ENCODE data around the gene DPP3.

Gene DPP3

GRCh38 chr11:66529655-66530054, 49.4 kb downstream of the DPP3 start:
- Histone ChIP-seq H3K4me3 (replicated peaks; ENCODE audit: low read depth, low read length) (no peak overlapping the region), H3K36me3 (ENCODE audit: control insufficient read depth, insufficient read depth, low read length) (peaks cover 2% of the 10 kb centered on the region), H3K27me3 (replicated peaks; ENCODE audit: control insufficient read depth, insufficient read depth, low read length) (no peaks in the 10 kb centered on the region)
- DNase-seq (ENCODE audit: extremely low read depth, insufficient read length), result no peak
- no peak for TF ChIP-seq CTCF (IDR thresholded peaks at IDR 0.05; ENCODE audit: insufficient read depth, low read length, poor library complexity, severe bottlenecking)

DNA sequence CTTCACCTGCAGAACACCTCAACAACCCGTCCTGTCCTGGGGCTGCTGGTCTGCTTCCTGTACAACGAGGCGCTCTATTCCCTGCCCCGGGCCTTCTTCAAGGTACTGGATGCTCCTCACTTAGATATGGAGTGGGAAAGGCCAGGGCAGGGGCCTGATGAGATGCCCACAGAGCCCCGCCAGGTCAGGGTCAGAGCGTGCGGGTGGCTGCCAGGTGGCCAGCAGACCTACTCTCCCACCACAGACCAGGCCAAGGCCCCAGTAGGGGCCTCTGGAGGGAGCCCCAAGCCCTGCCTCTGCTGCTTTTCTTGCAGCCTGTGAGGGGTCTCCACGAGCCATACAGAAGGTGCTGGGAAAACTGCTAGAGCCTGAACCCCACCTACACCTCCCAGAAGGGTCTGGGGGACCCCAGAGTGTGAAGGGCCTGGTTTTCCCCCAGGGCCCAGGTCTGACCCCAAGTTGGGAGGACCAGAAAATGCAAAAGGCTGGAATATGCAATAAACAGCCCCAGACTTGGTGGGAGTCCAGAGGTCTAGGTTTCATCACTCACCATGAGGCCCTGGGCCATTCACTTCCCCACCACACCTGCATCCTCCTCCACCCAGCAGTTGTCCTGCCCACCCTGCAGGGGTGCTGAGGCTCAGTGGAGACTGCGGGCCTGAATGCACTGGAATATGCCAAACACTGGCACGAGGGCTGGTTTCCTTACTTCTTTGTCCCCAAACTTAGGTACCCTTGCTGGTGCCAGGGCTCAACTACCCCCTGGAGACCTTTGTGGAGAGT, 50.9 kb downstream of the DPP3 start:
- H3K4me3 ChIP-seq (replicated peaks; ENCODE audit: low read depth, low read length), result no peak overlapping the region
- DNase-seq (ENCODE audit: extremely low read depth, insufficient read length), result no peak
- H3K27me3 ChIP-seq (replicated peaks; ENCODE audit: control insufficient read depth, insufficient read depth, low read length), result no peaks in the 10 kb centered on the region
- no peak for TF ChIP-seq CTCF (IDR thresholded peaks at IDR 0.05; ENCODE audit: insufficient read depth, low read length, poor library complexity, severe bottlenecking)
- H3K36me3 ChIP-seq (ENCODE audit: control insufficient read depth, insufficient read depth, low read length), result peaks cover under 1% of the 10 kb centered on the region

GRCh38 chr11:66531841-66532240, 51.6 kb downstream of the DPP3 start:
- DNase-seq (ENCODE audit: extremely low read depth, insufficient read length), result no peak
- no peak overlapping the region for H3K4me3 ChIP-seq (replicated peaks; ENCODE audit: low read depth, low read length)
- TF ChIP-seq CTCF (IDR thresholded peaks at IDR 0.05; ENCODE audit: insufficient read depth, low read length, poor library complexity, severe bottlenecking), result no peak
- no peaks in the 10 kb centered on the region for H3K27me3 ChIP-seq (replicated peaks; ENCODE audit: control insufficient read depth, insufficient read depth, low read length)
- H3K36me3 ChIP-seq (ENCODE audit: control insufficient read depth, insufficient read depth, low read length), result no peaks in the 10 kb centered on the region; the same call in none of the 2 replicates

DNA sequence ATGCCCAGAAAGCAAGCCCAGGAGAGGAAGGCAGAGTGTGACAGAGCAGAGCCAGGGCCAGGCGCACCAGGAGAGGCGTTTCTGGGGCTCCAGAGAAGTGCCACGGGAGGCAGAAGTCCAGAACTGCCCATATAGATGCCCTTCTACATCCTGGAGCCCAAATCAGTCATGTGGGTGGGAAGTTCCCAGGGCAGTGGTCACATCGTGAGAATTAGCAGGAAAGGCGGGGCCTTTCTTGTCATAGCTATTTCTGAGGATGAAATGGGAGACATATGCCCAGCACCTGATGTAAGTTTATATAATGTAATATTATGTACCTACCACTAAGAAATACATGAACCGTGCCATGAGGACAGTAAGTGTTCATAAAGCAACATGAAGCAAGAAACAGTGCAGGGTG, 52.5 kb downstream of the DPP3 start:
- H3K36me3 ChIP-seq (ENCODE audit: control insufficient read depth, insufficient read depth, low read length), result no peaks in the 10 kb centered on the region; the same call in none of the 2 replicates
- H3K27me3 ChIP-seq (replicated peaks; ENCODE audit: control insufficient read depth, insufficient read depth, low read length), result no peaks in the 10 kb centered on the region
- no peak for TF ChIP-seq CTCF (IDR thresholded peaks at IDR 0.05; ENCODE audit: insufficient read depth, low read length, poor library complexity, severe bottlenecking)
- no peak for DNase-seq (ENCODE audit: extremely low read depth, insufficient read length)
- no peak overlapping the region for H3K4me3 ChIP-seq (replicated peaks; ENCODE audit: low read depth, low read length)

DNA sequence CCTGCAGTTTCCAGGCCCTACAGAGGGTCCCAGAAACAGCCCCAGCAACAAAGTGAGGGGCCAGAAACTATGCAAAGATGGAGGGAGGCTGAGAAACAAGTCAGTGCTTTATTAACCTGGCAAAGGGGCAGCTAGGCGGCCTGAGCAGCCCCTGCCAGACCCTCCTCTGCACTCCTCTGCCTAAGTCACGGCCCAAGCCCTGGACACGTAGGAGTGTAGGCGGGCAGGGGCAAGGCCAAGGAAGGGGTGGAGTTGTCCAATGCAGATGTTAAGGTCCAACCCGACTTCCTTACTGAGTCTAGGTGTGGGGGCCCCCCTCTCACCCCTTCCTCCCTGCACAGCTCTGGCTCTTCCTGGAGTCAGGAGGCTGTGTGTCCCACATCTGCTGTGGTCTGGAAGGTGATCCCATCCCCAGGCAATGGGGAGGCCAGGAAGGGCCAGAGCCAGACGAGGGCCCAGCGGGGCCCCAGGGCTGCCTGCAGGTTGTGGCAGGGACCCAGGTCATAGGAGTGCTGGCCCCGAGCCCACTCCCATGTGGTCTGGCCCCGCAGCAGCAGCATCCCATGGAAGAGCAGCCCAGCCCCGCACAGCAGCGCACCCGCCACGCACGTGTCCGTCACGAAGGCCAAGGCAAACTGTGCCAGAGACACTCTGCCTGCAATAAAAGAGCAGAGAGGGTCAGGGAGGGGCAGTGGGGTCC, 59.1 kb downstream of the DPP3 start:
- no peak overlapping the region for H3K4me3 ChIP-seq (replicated peaks; ENCODE audit: low read depth, low read length)
- DNase-seq (ENCODE audit: extremely low read depth, insufficient read length), result no peak
- TF ChIP-seq CTCF (IDR thresholded peaks at IDR 0.05; ENCODE audit: insufficient read depth, low read length, poor library complexity, severe bottlenecking), result no peak
- peaks cover 21% of the 10 kb centered on the region for H3K36me3 ChIP-seq (ENCODE audit: control insufficient read depth, insufficient read depth, low read length)
- H3K27me3 ChIP-seq (replicated peaks; ENCODE audit: control insufficient read depth, insufficient read depth, low read length), result no peaks in the 10 kb centered on the region

Measured in GM06990 (cell line).